ENCODE results near the gene C10orf90.

Gene C10orf90

GRCh38 chr10:126563361-126563760 is 107.1 kb downstream of the C10orf90 start:
- Histone ChIP-seq H3K79me2 (ENCODE audit: insufficient read depth, low read length) (no peaks in the 10 kb centered on the region), H3K9ac (ENCODE audit: low read length) (no peak overlapping the region), H3K27ac (ENCODE audit: low read depth, low read length) (no peak overlapping the region), H4K20me1 (ENCODE audit: low read depth, low read length) (no peaks in the 10 kb centered on the region), H3K27me3 (ENCODE audit: low read length) (no peaks in the 10 kb centered on the region), H3K36me3 (ENCODE audit: low read length) (no peaks in the 10 kb centered on the region), H3F3A (ENCODE audit: insufficient read depth) (no peaks in the 10 kb centered on the region), H3K4me2 (ENCODE audit: low read depth, low read length, poor library complexity, severe bottlenecking) (no peak overlapping the region), H2AFZ (ENCODE audit: low read depth, low read length, severe bottlenecking) (no peak overlapping the region), H3K9me3 (ENCODE audit: insufficient read depth, low read length) (no peaks in the 10 kb centered on the region), H3K9me2 (replicated peaks; ENCODE audit: insufficient read depth, low read length) (no peaks in the 10 kb centered on the region), H3K4me3 (ENCODE audit: insufficient read depth, low read length, poor library complexity, severe bottlenecking) (no peak overlapping the region)
- TF ChIP-seq EZH2phosphoT487 (conservative IDR thresholded peaks at IDR 0.05; ENCODE audit: low read length), result no peak
- no peak for TF ChIP-seq CTCF (IDR thresholded peaks at IDR 0.05; ENCODE audit: insufficient read depth, low read length, poor library complexity, severe bottlenecking)

DNA sequence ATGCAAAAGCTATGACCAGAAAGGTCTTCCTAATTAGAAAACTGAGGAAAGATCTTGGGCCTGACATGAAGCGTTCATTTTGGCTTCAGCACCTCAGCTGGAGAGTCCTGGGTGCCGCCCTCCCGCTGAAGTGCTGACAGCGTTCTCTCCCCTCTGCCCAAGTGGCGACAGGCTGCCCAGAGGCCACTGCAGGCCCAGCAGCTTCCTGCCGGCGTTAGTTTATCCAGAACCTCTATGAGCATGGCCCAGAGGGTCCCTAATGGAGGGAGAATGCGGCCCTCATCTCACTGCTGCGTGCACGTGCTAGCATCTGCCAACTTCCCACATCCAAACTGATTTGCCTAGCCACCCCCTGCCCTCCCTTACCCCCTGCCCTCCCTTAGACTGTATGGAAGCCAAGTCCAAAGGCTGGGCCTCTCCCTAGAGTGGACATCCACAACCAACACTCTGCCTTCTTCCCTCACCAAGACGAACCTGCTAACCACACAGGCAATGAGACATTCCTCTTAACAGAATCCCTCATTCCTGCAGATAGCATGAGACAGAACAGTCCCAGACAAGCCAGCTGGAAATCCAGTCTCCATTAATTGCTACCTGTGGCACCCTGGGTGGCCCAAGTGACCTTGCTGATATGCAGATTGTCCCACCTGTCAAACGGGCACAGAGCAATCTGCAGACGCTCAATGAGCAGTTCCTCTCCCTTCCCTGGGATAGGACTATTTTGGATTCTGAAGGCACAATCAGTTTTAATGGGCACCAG is 108.4 kb downstream of the C10orf90 start:
- Histone ChIP-seq H3K9ac (ENCODE audit: low read length) (no peak overlapping the region), H3K4me3 (ENCODE audit: insufficient read depth, low read length, poor library complexity, severe bottlenecking) (no peak overlapping the region)

DNA sequence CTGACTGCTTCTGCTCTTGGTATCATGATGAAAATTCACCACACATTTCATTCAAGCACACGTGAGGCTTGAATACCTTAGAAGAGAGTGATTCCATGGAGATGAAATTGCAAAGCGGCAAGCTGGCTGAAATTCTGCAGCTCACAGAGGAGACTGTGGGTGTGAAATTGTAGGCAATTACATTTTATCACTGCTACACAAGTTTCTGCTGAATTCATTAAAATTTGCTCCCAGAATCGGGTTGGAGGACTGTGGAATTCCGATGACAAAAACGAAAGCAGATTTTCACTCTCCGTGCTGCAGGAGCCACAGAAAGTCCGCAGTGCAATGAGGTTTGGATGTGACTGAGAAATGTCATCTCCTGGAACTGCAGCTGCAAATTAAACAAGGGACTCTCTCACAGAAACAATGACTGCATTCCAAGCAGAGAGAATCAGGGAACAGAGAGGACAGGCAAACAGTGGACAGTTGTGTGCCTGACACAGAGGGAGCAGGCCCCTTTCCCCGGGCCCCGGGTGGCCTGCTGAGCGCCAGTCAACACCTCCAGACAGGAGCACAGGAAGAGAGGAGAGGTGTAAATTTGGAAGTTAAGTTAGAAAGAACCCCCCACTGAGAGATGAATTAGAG is 109.1 kb downstream of the C10orf90 start:
- no peak overlapping the region for H3K4me2 ChIP-seq (ENCODE audit: low read depth, low read length, poor library complexity, severe bottlenecking)

More for the DNA sequence above, 108.4 kb downstream of the C10orf90 start:
- Histone ChIP-seq H3K79me2 (ENCODE audit: insufficient read depth, low read length) (no peaks in the 10 kb centered on the region), H3K27ac (ENCODE audit: low read depth, low read length) (no peak overlapping the region), H2AFZ (ENCODE audit: low read depth, low read length, severe bottlenecking) (no peak overlapping the region), H3K9me3 (ENCODE audit: insufficient read depth, low read length) (no peaks in the 10 kb centered on the region), H3F3A (ENCODE audit: insufficient read depth) (no peaks in the 10 kb centered on the region), H3K4me2 (ENCODE audit: low read depth, low read length, poor library complexity, severe bottlenecking) (no peak overlapping the region), H3K36me3 (ENCODE audit: low read length) (no peaks in the 10 kb centered on the region), H3K27me3 (ENCODE audit: low read length) (no peaks in the 10 kb centered on the region), H4K20me1 (ENCODE audit: low read depth, low read length) (no peaks in the 10 kb centered on the region), H3K9me2 (replicated peaks; ENCODE audit: insufficient read depth, low read length) (no peaks in the 10 kb centered on the region)
- no peak for TF ChIP-seq CTCF (IDR thresholded peaks at IDR 0.05; ENCODE audit: insufficient read depth, low read length, poor library complexity, severe bottlenecking)

More for the DNA sequence above, 109.1 kb downstream of the C10orf90 start:
- Histone ChIP-seq H3K9me3 (ENCODE audit: insufficient read depth, low read length) (no peaks in the 10 kb centered on the region), H4K20me1 (ENCODE audit: low read depth, low read length) (no peaks in the 10 kb centered on the region), H2AFZ (ENCODE audit: low read depth, low read length, severe bottlenecking) (no peak overlapping the region), H3K9me2 (replicated peaks; ENCODE audit: insufficient read depth, low read length) (no peaks in the 10 kb centered on the region), H3K4me3 (ENCODE audit: insufficient read depth, low read length, poor library complexity, severe bottlenecking) (no peak overlapping the region), H3K36me3 (ENCODE audit: low read length) (no peaks in the 10 kb centered on the region), H3F3A (ENCODE audit: insufficient read depth) (no peaks in the 10 kb centered on the region), H3K9ac (ENCODE audit: low read length) (no peak overlapping the region), H3K27ac (ENCODE audit: low read depth, low read length) (no peak overlapping the region), H3K27me3 (ENCODE audit: low read length) (no peaks in the 10 kb centered on the region), H3K79me2 (ENCODE audit: insufficient read depth, low read length) (no peaks in the 10 kb centered on the region)
- TF ChIP-seq EZH2phosphoT487 (conservative IDR thresholded peaks at IDR 0.05; ENCODE audit: low read length), result no peak
- TF ChIP-seq CTCF (IDR thresholded peaks at IDR 0.05; ENCODE audit: insufficient read depth, low read length, poor library complexity, severe bottlenecking), result no peak

Data from SU-DHL-6 (cell line).